Osteocyte (in vitro differentiated cells): ENCODE results near the gene EPS8L3. TPM values are rescaled to one million over a fixed set of nuclear protein-coding genes. Genes with fewer than 3 reads are reported as not detected.

Source experiments
- DNase-seq: peaks from one replicate; pipeline ENCODE4 v3.0.0; 2021; ENCODE audit warnings: mixed read lengths; ENCODE audit not compliant: unreplicated experiment; ENCODE audit errors: extremely low spot score
- H3K27ac Mint-ChIP-seq: one replicate; pipeline ENCODE4 v1.8.0; 2021; ENCODE audit warnings: mild to moderate bottlenecking, mixed read lengths; ENCODE audit not compliant: unreplicated experiment
- H3K27me3 Mint-ChIP-seq: one replicate; pipeline ENCODE4 v1.8.0; 2021; ENCODE audit warnings: mixed read lengths; ENCODE audit not compliant: unreplicated experiment
- H3K36me3 Mint-ChIP-seq: one replicate; pipeline ENCODE4 v1.8.0; 2021; ENCODE audit warnings: mixed read lengths; ENCODE audit not compliant: unreplicated experiment
- H3K4me1 Mint-ChIP-seq: one replicate; pipeline ENCODE4 v1.8.0; 2021; ENCODE audit warnings: mixed read lengths; ENCODE audit not compliant: unreplicated experiment
- H3K4me3 Mint-ChIP-seq: one replicate; pipeline ENCODE4 v1.8.0; 2021; ENCODE audit warnings: mild to moderate bottlenecking, moderate library complexity, mixed read lengths; ENCODE audit not compliant: unreplicated experiment
- H3K9me3 Mint-ChIP-seq: one replicate; pipeline ENCODE4 v1.8.0; 2021; ENCODE audit warnings: mixed read lengths; ENCODE audit not compliant: unreplicated experiment
- total RNA-seq: library from RNA; stranded (reverse); gene quantifications from 2 replicates; pipeline ENCODE4 v1.2.1, GENCODE V29; 2021
- TF ChIP-seq, protein P1 (sequence below): fragments of 200-600 bp; sonication (generic); IDR thresholded peaks from 2 replicates; pipeline ENCODE4 v1.5.0; 2021; ENCODE audit warnings: antibody characterized with exemption, mild to moderate bottlenecking, moderate library complexity

Gene EPS8L3
- total RNA-seq, 1 donor from 2014 or later: not detected

GRCh38 chr1:109762039-109762585, 1.6 kb downstream of the EPS8L3 start:
- no peaks in the 10 kb centered on the region for H3K9me3 Mint-ChIP-seq
- TF ChIP-seq, protein P1, sequence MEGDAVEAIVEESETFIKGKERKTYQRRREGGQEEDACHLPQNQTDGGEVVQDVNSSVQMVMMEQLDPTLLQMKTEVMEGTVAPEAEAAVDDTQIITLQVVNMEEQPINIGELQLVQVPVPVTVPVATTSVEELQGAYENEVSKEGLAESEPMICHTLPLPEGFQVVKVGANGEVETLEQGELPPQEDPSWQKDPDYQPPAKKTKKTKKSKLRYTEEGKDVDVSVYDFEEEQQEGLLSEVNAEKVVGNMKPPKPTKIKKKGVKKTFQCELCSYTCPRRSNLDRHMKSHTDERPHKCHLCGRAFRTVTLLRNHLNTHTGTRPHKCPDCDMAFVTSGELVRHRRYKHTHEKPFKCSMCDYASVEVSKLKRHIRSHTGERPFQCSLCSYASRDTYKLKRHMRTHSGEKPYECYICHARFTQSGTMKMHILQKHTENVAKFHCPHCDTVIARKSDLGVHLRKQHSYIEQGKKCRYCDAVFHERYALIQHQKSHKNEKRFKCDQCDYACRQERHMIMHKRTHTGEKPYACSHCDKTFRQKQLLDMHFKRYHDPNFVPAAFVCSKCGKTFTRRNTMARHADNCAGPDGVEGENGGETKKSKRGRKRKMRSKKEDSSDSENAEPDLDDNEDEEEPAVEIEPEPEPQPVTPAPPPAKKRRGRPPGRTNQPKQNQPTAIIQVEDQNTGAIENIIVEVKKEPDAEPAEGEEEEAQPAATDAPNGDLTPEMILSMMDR: no peak
- no peak overlapping the region for H3K4me3 Mint-ChIP-seq

DNA sequence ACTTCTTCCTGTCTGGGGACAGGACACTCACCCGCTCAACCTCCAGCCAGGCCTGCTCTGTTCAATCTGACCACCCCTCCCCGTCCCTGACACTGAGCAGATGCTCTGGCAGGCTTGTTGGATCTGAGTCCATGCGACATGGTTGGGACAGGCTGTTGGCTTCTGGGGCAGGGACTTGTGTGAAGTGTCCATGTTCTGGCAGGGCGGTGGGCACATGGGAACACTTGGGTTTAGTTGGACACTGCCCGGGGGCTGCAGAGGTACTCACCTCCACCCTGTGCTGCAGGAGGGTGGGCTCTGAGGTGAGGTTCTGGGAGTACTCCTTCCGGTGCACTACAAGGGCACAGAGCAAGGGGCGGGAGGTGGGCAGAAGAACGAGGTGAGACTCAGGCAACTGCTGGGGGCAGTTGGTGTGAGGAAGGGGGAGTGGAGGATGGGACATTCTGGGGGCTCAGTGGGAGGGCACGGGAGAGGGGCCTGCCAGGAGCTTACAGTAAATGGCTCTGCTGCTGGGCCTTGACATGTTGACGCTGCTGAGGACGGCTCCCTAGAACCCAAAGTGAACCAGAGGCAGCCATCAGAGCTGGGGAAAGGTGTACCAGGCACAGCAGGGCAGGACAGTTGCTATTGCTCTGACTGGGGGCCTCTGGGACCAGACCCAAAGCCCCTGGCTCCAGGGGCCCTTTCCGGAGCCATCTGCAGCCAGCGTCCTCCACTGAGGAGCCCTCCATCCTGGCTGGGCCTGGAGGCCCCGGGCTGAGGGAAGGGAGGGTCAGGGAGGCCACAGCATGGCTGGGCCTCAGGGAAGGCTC, 2.3 kb downstream of the EPS8L3 start:
- no peak overlapping the region for H3K27ac Mint-ChIP-seq
- H3K36me3 Mint-ChIP-seq: no peaks in the 10 kb centered on the region
- peaks cover 3% of the 10 kb centered on the region for H3K27me3 Mint-ChIP-seq
- TF ChIP-seq, protein P1: no peak
- no peaks in the 10 kb centered on the region for H3K4me1 Mint-ChIP-seq
- no peak overlapping the region for H3K4me3 Mint-ChIP-seq
- DNase-seq: peak; percentile 77
- no peaks in the 10 kb centered on the region for H3K9me3 Mint-ChIP-seq

More at GRCh38 chr1:109762039-109762585, 1.6 kb downstream of the EPS8L3 start:
- H3K27ac Mint-ChIP-seq: no peak overlapping the region
- no peaks in the 10 kb centered on the region for H3K4me1 Mint-ChIP-seq
- DNase-seq: no peak
- peaks cover 3% of the 10 kb centered on the region for H3K27me3 Mint-ChIP-seq
- no peaks in the 10 kb centered on the region for H3K36me3 Mint-ChIP-seq

- peak; percentile 74 for DNase-seq
- Mint-ChIP-seq H3K9me3 (no peaks in the 10 kb centered on the region), H3K27ac (no peak overlapping the region)
These were observed 3.0 kb downstream of the EPS8L3 start for GRCh38 chr1:109760581-109761226.

DNA sequence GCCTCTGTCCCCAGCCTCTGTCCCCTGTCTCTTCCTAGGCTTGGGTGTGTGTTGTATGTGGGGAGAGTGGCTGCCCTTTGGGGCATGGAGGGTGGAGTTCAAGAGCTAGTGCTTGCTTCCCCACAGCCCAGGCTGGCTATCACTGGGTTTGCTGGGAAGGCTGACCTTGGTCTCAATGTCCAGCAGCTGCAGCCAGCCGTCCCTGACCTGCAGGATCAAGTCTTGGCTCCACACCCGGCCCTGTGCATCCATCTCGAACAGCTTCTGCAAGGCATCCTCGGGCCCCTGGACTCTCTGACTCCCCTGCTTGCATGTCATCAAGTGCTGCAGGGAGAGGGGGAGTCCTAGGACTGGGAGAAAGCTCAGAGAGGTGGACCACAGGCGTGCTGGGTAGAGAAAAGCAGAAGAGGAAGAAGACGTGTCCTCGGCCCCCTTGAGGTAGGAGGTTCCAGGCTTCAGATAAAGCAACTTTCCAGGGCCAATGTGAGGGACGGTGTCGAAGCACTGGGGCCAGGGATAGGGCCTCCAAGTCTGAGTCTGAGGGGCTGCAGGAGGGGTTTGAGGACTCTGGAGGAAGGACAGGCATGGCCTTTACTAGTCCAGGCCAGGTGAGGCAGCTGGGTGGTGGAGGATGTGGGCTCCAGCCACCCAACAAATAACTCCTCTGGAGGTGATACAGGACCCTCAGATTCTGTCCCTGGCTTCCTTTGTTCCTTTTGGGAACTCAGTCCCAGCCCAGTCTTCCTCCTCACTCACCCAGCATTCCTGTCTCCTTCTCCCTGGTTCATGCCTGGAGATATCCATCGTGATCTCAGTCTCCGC, 4.0 kb downstream of the EPS8L3 start:
- DNase-seq: peak; percentile 74
- TF ChIP-seq, protein P1: no peak
- Mint-ChIP-seq H3K4me3 (no peak overlapping the region), H3K36me3 (no peaks in the 10 kb centered on the region), H3K4me1 (no peaks in the 10 kb centered on the region), H3K27me3 (no peaks in the 10 kb centered on the region), H3K27ac (no peak overlapping the region), H3K9me3 (no peaks in the 10 kb centered on the region)

More at GRCh38 chr1:109760581-109761226, 3.0 kb downstream of the EPS8L3 start:
- TF ChIP-seq, protein P1: no peak
- Mint-ChIP-seq H3K36me3 (no peaks in the 10 kb centered on the region), H3K4me3 (no peak overlapping the region), H3K4me1 (no peaks in the 10 kb centered on the region), H3K27me3 (peaks cover 3% of the 10 kb centered on the region)
